ENCODE measurements around the gene SMG9.

- TF ChIP-seq YY1 (IDR thresholded peaks at IDR 0.05; ENCODE audit: low read depth) (no peak), TAF1 (IDR thresholded peaks at IDR 0.05; ENCODE audit: low read depth) (no peak), RAD21 (IDR thresholded peaks at IDR 0.05; ENCODE audit: low read depth) (no peak), MAX (IDR thresholded peaks at IDR 0.05) (no peak), TEAD4 (IDR thresholded peaks at IDR 0.05) (0 out of 2 replicates have a peak, but pooled peaks have one; percentile 23), FOXM1 (IDR thresholded peaks at IDR 0.05; ENCODE audit: borderline replicate concordance, low read depth) (no peak), ZBTB7A (IDR thresholded peaks at IDR 0.05; ENCODE audit: low read depth) (no peak), REST (IDR thresholded peaks at IDR 0.05; ENCODE audit: low read depth) (peak; percentile 98), EGR1 (IDR thresholded peaks at IDR 0.05) (no peak), EP300 (IDR thresholded peaks at IDR 0.05; ENCODE audit: borderline replicate concordance) (no peak), CREB1 (IDR thresholded peaks at IDR 0.05; ENCODE audit: low read depth) (no peak), NFIC (IDR thresholded peaks at IDR 0.05) (no peak)
These were observed 34.3 kb upstream of the SMG9 start for GRCh38 chr19:43789029-43789428.
